C4-2B (cell line): Measurements from ENCODE around the gene POFUT2.

Experiments
- CTCF ChIP-seq: fragments of 450-650 bp; conservative IDR thresholded peaks from 2 replicates; pipeline ENCODE4 v1.5.1; 2017; ENCODE audit warnings: mild to moderate bottlenecking
- ZFX ChIP-seq: fragments of 450-650 bp; IDR thresholded peaks from 2 replicates; pipeline ENCODE4 v1.6.1; 2017

- TF ChIP-seq CTCF (no peak), ZFX (no peak)
These were observed 25.1 kb downstream of the POFUT2 start for GRCh38 chr21:45262616-45263015.
